ENCODE measurements around the gene GALNT15. TPM values are rescaled to one million over a fixed set of nuclear protein-coding genes. Genes with fewer than 3 reads are reported as not detected.

GALNT15 gene
- polyA plus RNA-seq, 1 of the 3 experiments (the other 2 are of a cell fraction): 4.7 TPM

DNA sequence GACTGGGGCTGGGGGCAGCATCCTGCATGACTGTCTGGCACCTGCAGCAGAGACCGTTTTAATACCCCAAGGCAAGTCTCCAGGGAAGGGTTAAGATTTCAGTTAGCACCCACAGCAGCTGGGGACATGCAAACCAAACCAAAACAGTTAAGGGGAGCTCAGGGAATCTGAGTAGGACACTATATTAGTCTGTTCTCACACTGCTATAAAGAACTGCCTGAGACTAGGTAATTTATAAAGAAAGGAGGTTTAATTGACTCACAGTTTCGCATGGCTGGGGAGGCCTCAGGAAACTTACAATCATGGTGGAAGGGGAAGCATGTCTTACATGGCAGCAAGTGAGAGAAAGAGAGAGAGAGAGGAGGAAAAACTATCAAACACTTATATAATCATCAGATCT is 25.3 kb downstream of the GALNT15 start:
- POLR2A ChIA-PET: no interaction called here
- no peaks in the 10 kb centered on the region for H3K27me3 ChIP-seq (ENCODE audit: insufficient read depth)
- CTCF ChIA-PET: interaction anchor here (3.8 kb wide), 1 partner anchor 21 kb away, joined by 22 read pairs; no protein-coding TSS in a partner anchor
- H3K4me3 ChIP-seq (ENCODE audit: low read depth in 2 of 2, low read length in 1 of 2): no peak overlapping the region
- H3K27ac ChIP-seq (ENCODE audit: low read depth in 2 of 2, low read length in 1 of 2): no peak overlapping the region
- no peaks in the 10 kb centered on the region for H4K20me1 ChIP-seq (ENCODE audit: insufficient read depth)
- H3K4me1 ChIP-seq (ENCODE audit: control insufficient read depth in 1 of 2, insufficient read depth in 2 of 2, low read depth in 1 of 2, low read length in 1 of 2): no peaks in the 10 kb centered on the region
- DNase-seq: no peak
- H3K4me2 ChIP-seq: no peak overlapping the region
- TF ChIP-seq MXI1 (IDR thresholded peaks at IDR 0.05; ENCODE audit: low read depth, low read length) (no peak), EZH2phosphoT487 (IDR thresholded peaks at IDR 0.05; ENCODE audit: borderline replicate concordance, low read depth) (no peak)
- no peak overlapping the region for H2AFZ ChIP-seq (ENCODE audit: low read depth)
- no peaks in the 10 kb centered on the region for H3K9me3 ChIP-seq
- no peaks in the 10 kb centered on the region for H3F3A ChIP-seq (replicated peaks; ENCODE audit: insufficient read depth)
- no peaks in the 10 kb centered on the region for H3K9me2 ChIP-seq
- H3K36me3 ChIP-seq (replicated peaks in 1 of 2; ENCODE audit: control insufficient read depth in 1 of 2, insufficient read depth in 2 of 2, low read length in 1 of 2): no peaks in the 10 kb centered on the region
- H3K9ac ChIP-seq: no peak overlapping the region
- no peaks in the 10 kb centered on the region for H3K79me2 ChIP-seq (ENCODE audit: insufficient read depth)
- WGBS (ENCODE audit: low lambda C conversion rate): 82% methylated on average over 2 of the region's 2 CpGs

DNA sequence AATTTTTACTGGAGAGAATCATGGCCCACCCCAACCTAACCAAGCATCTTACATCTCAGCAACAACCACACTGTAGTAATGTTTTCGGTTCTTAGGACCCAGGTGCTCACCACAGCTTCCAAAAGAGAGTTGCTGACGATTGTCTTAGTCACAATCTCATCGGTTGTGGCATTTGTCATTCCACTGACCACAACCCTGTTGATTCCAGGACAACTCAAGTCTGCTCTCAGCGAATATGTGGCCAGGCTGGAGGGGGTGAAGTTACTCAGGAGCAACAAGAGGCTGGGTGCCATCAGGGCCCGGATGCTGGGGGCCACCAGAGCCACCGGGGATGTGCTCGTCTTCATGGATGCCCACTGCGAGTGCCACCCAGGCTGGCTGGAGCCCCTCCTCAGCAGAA is 25.9 kb downstream of the GALNT15 start:
- POLR2A ChIA-PET: no interaction called here
- no peaks in the 10 kb centered on the region for H3K9me2 ChIP-seq
- H3K4me2 ChIP-seq: no peak overlapping the region
- TF ChIP-seq MEF2A (IDR thresholded peaks at IDR 0.05; ENCODE audit: borderline replicate concordance, low read depth) (no peak), TEAD4 (IDR thresholded peaks at IDR 0.05; ENCODE audit: borderline replicate concordance, insufficient read depth) (no peak), RCOR1 (IDR thresholded peaks at IDR 0.05; ENCODE audit: low read length) (no peak), FOXJ3 (CRISPR knock-in tag; IDR thresholded peaks at IDR 0.05) (no peak), ELF1 (IDR thresholded peaks at IDR 0.05) (no peak), SMC3 (IDR thresholded peaks at IDR 0.05; ENCODE audit: low read depth, low read length) (no peak), JUND (IDR thresholded peaks at IDR 0.05) (no peak), GABPA (IDR thresholded peaks at IDR 0.05; ENCODE audit: low read depth) (no peak), YY1 (IDR thresholded peaks at IDR 0.05; ENCODE audit: low read depth) (no peak), EZH2phosphoT487 (IDR thresholded peaks at IDR 0.05; ENCODE audit: borderline replicate concordance, low read depth) (no peak), MXI1 (IDR thresholded peaks at IDR 0.05; ENCODE audit: low read depth, low read length) (no peak), TCF12 (IDR thresholded peaks at IDR 0.05) (no peak), EP300 (IDR thresholded peaks at IDR 0.05; ENCODE audit: borderline replicate concordance in 1 of 2, low read depth in 1 of 2, low read length in 1 of 2) (no peak), POLR2AphosphoS5 (IDR thresholded peaks at IDR 0.05; ENCODE audit: low read depth, low read length) (no peak)
- TF ChIP-seq, protein P1, sequence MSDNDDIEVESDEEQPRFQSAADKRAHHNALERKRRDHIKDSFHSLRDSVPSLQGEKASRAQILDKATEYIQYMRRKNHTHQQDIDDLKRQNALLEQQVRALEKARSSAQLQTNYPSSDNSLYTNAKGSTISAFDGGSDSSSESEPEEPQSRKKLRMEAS (IDR thresholded peaks at IDR 0.05; ENCODE audit: low read depth): no peak
- TF ChIP-seq, protein P2, sequence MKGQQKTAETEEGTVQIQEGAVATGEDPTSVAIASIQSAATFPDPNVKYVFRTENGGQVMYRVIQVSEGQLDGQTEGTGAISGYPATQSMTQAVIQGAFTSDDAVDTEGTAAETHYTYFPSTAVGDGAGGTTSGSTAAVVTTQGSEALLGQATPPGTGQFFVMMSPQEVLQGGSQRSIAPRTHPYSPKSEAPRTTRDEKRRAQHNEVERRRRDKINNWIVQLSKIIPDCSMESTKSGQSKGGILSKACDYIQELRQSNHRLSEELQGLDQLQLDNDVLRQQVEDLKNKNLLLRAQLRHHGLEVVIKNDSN (IDR thresholded peaks at IDR 0.05; ENCODE audit: borderline replicate concordance, low read depth): no peak
- H3K4me1 ChIP-seq (ENCODE audit: control insufficient read depth in 1 of 2, insufficient read depth in 2 of 2, low read depth in 1 of 2, low read length in 1 of 2): no peaks in the 10 kb centered on the region
- H2AFZ ChIP-seq (ENCODE audit: low read depth): no peak overlapping the region
- CTCF ChIA-PET: no interaction called here
- H3K9me3 ChIP-seq: no peaks in the 10 kb centered on the region
- no peak overlapping the region for H3K4me3 ChIP-seq (ENCODE audit: low read depth in 2 of 2, low read length in 1 of 2)
- no peaks in the 10 kb centered on the region for H4K20me1 ChIP-seq (ENCODE audit: insufficient read depth)
- H3K27ac ChIP-seq (ENCODE audit: low read depth in 2 of 2, low read length in 1 of 2): no peak overlapping the region
- H3F3A ChIP-seq (replicated peaks; ENCODE audit: insufficient read depth): no peaks in the 10 kb centered on the region
- no peak for DNase-seq
- H3K79me2 ChIP-seq (ENCODE audit: insufficient read depth): no peaks in the 10 kb centered on the region
- 52% methylated on average over 8 of the region's 8 CpGs for WGBS (ENCODE audit: low lambda C conversion rate)
- no peaks in the 10 kb centered on the region for H3K27me3 ChIP-seq (ENCODE audit: insufficient read depth)
- no peak overlapping the region for H3K9ac ChIP-seq
- H3K36me3 ChIP-seq (replicated peaks in 1 of 2; ENCODE audit: control insufficient read depth in 1 of 2, insufficient read depth in 2 of 2, low read length in 1 of 2): no peaks in the 10 kb centered on the region
